ENCODE data around the gene EIF1AX.
"Not testable (repeated sequence)": the region's sequence is repeated elsewhere in the genome, so short reads cannot be mapped to it uniquely, and the experiment has no call there.

Gene EIF1AX

DNA sequence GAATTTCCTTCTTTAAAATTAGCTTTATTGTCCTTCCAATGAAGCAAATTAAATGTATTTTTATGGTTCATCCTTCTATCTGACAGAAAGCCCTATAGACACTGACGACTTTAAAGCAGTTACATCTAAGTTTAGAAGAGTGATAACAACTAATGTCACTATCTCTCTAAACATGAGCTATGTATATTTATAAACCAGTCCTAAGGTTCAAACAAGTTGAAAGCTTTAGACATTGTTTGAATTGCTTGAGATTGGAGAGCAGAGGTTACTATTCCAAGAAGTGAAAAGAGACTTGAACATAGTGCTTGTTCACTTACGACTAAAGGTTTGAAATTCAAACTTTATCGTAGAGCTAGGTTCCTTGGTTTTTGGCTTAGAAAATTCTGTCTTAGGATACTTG lies 30.2 kb upstream of the EIF1AX start:
- H3K4me3 ChIP-seq (ENCODE audit: low read length): no peak overlapping the region
- TF ChIP-seq, protein P1, sequence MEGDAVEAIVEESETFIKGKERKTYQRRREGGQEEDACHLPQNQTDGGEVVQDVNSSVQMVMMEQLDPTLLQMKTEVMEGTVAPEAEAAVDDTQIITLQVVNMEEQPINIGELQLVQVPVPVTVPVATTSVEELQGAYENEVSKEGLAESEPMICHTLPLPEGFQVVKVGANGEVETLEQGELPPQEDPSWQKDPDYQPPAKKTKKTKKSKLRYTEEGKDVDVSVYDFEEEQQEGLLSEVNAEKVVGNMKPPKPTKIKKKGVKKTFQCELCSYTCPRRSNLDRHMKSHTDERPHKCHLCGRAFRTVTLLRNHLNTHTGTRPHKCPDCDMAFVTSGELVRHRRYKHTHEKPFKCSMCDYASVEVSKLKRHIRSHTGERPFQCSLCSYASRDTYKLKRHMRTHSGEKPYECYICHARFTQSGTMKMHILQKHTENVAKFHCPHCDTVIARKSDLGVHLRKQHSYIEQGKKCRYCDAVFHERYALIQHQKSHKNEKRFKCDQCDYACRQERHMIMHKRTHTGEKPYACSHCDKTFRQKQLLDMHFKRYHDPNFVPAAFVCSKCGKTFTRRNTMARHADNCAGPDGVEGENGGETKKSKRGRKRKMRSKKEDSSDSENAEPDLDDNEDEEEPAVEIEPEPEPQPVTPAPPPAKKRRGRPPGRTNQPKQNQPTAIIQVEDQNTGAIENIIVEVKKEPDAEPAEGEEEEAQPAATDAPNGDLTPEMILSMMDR (IDR thresholded peaks at IDR 0.05; ENCODE audit: insufficient read depth, low read depth, low read length, missing control alignments): no peak
- no peak for DNase-seq (ENCODE audit: low read depth)

DNA sequence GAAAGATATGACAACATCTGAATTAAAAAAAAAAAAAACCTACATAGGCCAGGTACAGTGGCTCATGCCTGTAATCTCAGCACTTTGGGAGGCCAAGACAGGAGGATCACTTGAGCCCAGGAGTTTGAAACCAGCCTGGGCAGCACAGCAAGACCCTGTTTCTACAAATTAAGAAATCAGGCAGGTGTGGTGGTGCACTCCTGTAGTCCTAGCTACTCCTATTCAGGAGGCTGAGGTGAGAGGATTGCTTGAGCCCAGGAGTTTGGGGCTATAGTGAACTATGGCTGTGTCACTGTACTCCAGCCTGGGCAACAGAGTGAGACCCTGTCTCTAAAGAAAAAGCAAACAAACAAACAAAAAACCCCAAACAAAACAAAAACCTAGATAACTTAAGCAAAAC lies 20.9 kb upstream of the EIF1AX start:
- DNase-seq (ENCODE audit: low read depth); H3K4me3 ChIP-seq (ENCODE audit: low read length): not testable (repeated sequence)

DNA sequence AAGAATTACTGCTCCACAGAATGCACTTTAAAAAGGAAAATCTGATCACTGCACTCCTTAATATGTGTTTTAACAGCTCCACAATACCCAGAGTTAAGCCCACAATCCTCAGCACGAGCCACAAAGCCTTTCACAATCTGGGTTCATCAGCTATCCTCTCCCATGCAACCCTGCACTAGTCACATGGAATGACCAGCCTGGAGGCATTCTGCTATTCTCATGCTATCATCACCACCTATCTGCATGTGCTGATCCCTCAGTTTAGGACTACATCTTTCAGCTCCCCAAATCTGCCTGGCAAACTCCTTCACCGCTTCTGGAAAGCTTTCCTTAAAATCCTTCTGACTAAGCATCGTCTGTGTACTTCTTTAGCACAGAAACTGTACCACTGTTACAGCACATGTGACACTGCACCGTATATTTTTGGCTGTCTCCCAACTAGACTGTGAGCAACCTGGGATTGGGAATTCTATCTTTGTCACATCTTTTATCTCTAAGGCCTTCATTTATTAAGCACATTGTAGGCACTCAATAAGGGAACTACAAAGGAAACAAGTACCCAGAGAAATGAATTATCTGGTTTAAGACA lies 18.3 kb upstream of the EIF1AX start:
- DNase-seq (ENCODE audit: low read depth): peak; percentile 16
- TF ChIP-seq, protein P1 (IDR thresholded peaks at IDR 0.05; ENCODE audit: insufficient read depth, low read depth, low read length, missing control alignments): no peak
- H3K4me3 ChIP-seq (ENCODE audit: low read length): no peak overlapping the region

DNA sequence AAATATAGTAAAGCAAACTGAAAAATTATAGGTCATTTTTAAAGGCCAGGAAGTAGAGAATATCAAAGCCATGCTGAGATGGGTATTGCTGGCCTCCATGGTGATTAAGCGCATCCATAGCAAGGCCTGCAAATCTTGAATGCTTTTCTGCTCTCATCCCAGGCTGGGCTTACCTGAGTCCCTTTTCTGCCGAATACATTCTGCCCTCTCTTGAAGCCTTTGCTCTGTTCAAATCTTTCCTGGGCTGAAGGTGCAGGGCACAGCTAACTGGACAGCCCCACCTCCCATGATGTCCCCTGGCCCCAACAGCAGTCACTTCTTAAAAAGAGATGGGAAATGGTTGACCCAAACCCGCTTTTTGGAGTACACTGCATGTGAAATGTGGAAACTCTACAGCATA lies 10.1 kb upstream of the EIF1AX start:
- TF ChIP-seq, protein P1 (IDR thresholded peaks at IDR 0.05; ENCODE audit: insufficient read depth, low read depth, low read length, missing control alignments): no peak
- DNase-seq (ENCODE audit: low read depth): no peak
- no peak overlapping the region for H3K4me3 ChIP-seq (ENCODE audit: low read length)

DNA sequence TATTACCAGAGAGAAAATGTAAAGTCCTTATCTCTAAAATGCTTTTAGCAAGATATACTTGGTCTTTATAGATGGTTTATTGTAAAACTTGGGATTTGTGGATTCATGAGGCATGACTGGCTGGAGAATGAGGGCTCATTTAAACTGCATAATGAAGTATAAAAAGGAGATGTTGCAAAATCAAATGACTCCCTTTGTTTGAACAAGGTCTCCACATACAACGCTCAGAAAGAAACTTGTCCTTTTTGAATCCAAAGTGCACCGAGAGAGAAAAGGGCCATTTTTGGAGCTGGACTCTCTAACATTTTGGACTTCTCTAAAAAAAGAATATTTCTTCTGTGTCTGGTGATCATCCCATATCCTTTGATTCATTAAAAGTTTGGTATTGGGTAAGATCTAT lies 7.7 kb upstream of the EIF1AX start:
- H3K4me3 ChIP-seq (ENCODE audit: low read length): no peak overlapping the region
- TF ChIP-seq, protein P1 (IDR thresholded peaks at IDR 0.05; ENCODE audit: insufficient read depth, low read depth, low read length, missing control alignments): no peak
- no peak for DNase-seq (ENCODE audit: low read depth)

DNA sequence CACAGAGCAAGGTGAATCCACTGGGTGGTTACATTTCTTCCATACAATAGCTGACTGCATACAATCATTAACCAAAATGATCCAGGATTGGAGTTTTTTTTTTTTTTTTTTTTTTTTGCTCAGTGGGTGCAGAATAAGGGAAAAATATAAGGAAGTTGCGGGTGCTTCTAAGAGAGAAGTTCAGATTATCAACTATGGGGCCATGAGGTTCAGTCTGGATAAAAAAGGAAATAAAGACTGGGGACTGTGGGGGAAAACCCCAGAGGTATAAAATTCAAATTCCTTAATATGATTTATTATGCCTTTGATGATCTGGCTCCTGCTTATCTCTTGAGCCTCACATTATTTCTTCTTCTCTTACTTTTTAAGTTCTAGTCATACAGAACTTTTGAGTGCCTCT lies 5.9 kb upstream of the EIF1AX start:
- no peak for DNase-seq (ENCODE audit: low read depth)
- TF ChIP-seq, protein P1 (IDR thresholded peaks at IDR 0.05; ENCODE audit: insufficient read depth, low read depth, low read length, missing control alignments): no peak
- H3K4me3 ChIP-seq (ENCODE audit: low read length): no peak overlapping the region

DNA sequence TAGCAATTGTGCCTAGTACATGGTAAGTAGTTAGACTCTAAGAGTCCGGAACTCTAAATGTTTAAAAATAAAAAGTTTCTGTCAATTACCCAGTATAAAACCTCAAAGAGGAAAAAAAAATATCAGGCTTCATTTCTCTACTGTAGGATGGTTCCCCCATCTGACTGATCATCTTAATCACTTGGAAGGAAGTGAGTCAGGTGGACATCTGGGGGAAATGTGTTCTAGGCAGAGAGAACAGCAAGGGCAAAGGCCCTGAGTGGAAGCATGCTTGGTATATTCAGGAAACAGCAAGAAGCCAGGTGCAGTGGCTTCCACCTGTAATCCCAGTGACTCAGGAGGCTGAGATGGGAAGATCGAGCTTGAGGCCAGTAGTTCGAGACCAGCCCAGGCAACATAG lies 2.9 kb upstream of the EIF1AX start:
- DNase-seq (ENCODE audit: low read depth): peak; percentile 57
- TF ChIP-seq, protein P1 (IDR thresholded peaks at IDR 0.05; ENCODE audit: insufficient read depth, low read depth, low read length, missing control alignments): no peak

More for the DNA sequence above, 2.9 kb upstream of the EIF1AX start:
- no peak overlapping the region for H3K4me3 ChIP-seq (ENCODE audit: low read length)

Data from epithelial cell of esophagus (primary cell).